UCSD-AML1 (cell line): ENCODE measurements around the gene EHBP1.
"Not testable (repeated sequence)": the region's sequence is repeated elsewhere in the genome, so short reads cannot be mapped to it uniquely, and the experiment has no call there.

ENCODE experiments used
- DNase-seq: peaks from one replicate; lab custom pipeline; 2025; ENCODE audit not compliant: unreplicated experiment; lab: John Stamatoyannopoulos, UW

The EHBP1 gene

GRCh38 chr2:63007813-63008458 is 302.4 kb downstream of the EHBP1 start:
- DNase-seq: no peak

- DNase-seq: no peak
These were observed 303.3 kb downstream of the EHBP1 start for GRCh38 chr2:63008838-63009237.

GRCh38 chr2:63009490-63009889 is 304.0 kb downstream of the EHBP1 start:
- no peak for DNase-seq

GRCh38 chr2:63012541-63012940 is 307.0 kb downstream of the EHBP1 start:
- DNase-seq: no peak

GRCh38 chr2:63013438-63013837 is 307.9 kb downstream of the EHBP1 start:
- DNase-seq: no peak

GRCh38 chr2:63015389-63015788 is 309.9 kb downstream of the EHBP1 start:
- no peak for DNase-seq

- no peak for DNase-seq
These were observed 312.9 kb downstream of the EHBP1 start for GRCh38 chr2:63018439-63018838.

GRCh38 chr2:63019686-63020085 is 314.2 kb downstream of the EHBP1 start:
- not testable (repeated sequence) for DNase-seq

GRCh38 chr2:63023444-63023843 is 317.9 kb downstream of the EHBP1 start:
- peak; percentile 13 for DNase-seq

- no peak for DNase-seq
These were observed 321.7 kb downstream of the EHBP1 start for GRCh38 chr2:63027220-63027619.

GRCh38 chr2:63029058-63029457 is 323.5 kb downstream of the EHBP1 start:
- DNase-seq: no peak

- DNase-seq: no peak
These were observed 329.0 kb downstream of the EHBP1 start for GRCh38 chr2:63034526-63034925.

- DNase-seq: no peak
These were observed 329.7 kb downstream of the EHBP1 start for GRCh38 chr2:63035169-63035568.

GRCh38 chr2:63035660-63036059 is 330.1 kb downstream of the EHBP1 start:
- no peak for DNase-seq

- DNase-seq: no peak
These were observed 332.5 kb downstream of the EHBP1 start for GRCh38 chr2:63038034-63038433.

GRCh38 chr2:63040586-63040985 is 335.1 kb downstream of the EHBP1 start:
- no peak for DNase-seq

GRCh38 chr2:63041592-63041991 is 336.1 kb downstream of the EHBP1 start:
- DNase-seq: no peak

- DNase-seq: no peak
These were observed 339.1 kb downstream of the EHBP1 start for GRCh38 chr2:63044362-63045327.

- DNase-seq: no peak
These were observed 341.0 kb downstream of the EHBP1 start for GRCh38 chr2:63046552-63046951.

GRCh38 chr2:63046961-63047320 is 341.4 kb downstream of the EHBP1 start:
- no peak for DNase-seq

GRCh38 chr2:63047321-63048279 is 342.1 kb downstream of the EHBP1 start:
- no peak for DNase-seq
